Erythroblast (primary cell): ENCODE data around the gene ST3GAL3.

Source experiments
- DNase-seq, 2 experiments: peaks; one replicate each; lab custom pipeline; 2025; lab: John Stamatoyannopoulos, UW
- GATA1 ChIP-seq: IDR thresholded peaks from 2 replicates; pipeline ENCODE4 v1.6.1; 2011; ENCODE audit warnings: low read depth, mild to moderate bottlenecking, control low read depth, low read length, moderate library complexity
- POLR2A ChIP-seq: IDR thresholded peaks from 2 replicates; pipeline ENCODE4 v1.6.1; 2011; ENCODE audit warnings: mild to moderate bottlenecking, low read length

The ST3GAL3 gene

DNA sequence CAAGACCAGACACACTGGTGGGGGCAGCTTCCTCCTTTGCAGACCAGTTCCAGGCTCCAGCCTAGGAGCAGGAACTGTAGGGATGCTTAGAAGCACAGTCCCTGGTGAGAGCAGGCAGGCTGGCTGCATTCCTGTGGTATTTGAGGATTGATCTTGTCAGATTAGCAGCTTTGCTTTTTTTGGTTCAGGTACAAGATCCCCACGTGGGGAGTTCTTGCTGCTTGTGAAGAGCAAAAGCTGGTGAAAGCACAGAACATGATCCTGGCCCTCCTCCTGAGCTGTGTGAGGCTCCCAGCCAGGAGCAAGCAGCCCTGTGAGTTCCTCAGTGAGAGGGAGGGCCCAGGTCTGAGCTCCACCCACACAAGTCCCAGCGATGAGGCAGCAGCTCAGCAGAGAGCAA lies 151.0 kb downstream of the ST3GAL3 start:
- TF ChIP-seq POLR2A, result no peak
- TF ChIP-seq GATA1, result no peak
- peak in 1 of 2 experiments; percentile 21 for DNase-seq

DNA sequence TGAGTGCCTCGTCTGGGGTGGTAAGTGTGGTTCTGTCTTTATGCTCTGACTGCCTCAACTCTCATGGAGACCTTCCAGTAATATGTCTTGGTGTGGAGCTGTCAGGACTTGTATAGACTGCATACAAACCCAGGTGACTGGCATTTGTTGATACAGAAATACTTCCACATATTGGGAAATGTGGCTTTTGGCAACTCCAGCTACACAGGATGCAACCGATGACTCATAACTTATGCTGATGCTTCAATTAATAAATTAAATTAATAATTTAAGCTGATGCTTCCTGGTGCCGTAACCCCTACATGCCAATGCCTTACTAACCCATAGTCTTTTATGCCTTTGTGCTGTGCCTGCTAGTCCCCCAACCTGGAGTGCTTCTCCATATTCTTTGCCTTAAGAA lies 154.0 kb downstream of the ST3GAL3 start:
- TF ChIP-seq GATA1 (no peak), POLR2A (no peak)
- DNase-seq, result no peak

DNA sequence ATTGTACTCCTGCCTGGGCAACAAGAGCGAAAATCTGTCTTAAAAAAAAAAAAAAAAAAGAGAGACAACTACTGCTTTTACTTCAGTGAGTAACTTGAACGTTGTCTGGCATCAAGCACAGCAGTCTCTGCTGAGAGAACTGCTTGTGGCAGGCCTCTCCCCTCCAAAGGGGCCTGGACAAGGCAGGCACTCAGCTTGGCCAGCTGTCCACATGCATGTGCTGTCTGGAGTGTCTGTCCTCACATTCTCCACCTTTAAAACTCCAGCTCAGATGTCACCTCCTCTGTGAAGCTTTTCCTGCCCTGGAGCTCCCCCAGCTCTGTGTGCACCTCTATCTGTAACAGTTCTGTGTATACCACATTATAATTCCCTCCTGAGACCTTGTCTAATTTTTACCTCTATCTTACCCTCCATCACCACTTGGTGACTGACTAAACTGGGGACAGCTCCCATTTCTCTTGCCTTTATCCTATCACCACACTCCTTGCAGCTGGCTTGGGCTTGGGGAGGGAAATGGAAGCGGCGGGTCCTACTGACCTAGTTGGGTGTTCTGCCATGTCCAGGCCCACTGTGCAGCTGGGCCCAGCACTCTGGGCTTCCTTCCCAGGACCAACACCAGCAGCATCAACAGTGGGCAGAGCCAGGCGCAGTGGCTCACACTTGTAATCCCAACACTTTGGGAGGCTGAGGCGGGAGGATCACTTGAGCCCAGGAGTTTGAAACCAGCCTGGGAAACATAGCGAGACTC lies 154.8 kb downstream of the ST3GAL3 start:
- no peak for TF ChIP-seq POLR2A
- TF ChIP-seq GATA1, result no peak
- no peak for DNase-seq

DNA sequence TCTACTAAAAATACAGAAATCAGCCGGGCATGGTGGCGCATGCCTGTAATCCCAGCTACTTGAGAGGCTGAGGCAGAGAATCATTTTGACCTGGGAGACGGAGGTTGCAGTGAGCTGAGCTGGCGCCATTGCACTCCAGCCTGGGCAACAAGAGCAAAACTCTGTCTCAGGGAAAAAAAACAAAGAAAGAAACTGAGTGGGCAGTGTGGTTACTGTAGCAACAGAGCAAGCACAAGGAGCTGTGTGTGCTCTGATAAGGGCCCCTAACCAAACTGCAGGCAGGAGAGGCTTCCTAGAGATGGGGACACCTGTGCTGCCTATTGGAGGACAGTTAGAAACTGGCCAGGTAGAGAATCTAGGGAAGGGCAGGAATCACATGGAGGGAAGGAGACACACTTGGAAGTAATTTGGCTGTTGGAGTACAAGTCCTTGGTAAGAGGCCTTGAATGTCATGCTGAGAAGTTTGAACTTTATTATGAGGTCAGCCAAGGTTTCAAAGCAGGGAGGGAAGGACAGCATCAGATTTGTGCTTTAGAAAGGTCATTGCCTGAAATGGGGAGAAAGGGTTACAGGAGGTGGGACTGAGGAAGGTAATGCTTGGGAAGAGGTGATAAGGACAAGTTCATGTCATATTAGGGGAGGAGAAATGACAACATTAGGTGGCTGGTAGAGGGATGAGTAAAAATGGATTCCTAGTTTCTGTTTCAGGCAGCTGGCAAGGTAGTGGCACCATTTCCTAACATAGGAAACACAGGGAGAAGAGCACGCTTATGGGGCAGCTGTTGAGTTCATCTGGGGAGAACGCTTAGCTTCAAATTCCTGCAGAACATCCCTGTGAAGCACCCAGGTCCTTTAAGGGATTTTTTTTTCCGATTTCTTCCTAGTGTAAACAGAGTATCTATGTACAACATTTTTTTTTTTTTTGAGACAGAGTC lies 157.0 kb downstream of the ST3GAL3 start:
- peak; percentile 48 to 64 for DNase-seq
- no peak for TF ChIP-seq POLR2A
- no peak for TF ChIP-seq GATA1

DNA sequence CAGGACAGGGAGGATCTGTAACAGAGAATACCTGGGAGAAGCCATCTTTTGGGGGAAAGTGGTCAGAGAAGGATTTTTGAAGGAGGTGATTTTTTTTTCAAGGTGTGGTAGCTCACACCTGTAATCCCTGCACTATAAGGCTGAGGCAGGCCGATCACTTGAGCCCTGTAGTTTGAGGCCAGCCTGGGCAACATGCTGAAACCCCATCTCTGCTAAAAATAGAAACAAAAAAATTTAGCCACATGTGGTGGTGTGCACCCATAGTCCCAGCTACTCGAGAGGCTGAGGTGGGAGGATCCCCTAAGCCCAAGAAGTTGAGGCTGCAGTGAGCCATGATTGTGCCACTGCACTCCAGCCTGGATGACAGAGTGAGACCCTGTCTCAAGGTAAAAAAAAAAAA lies 158.9 kb downstream of the ST3GAL3 start:
- no peak for DNase-seq
- TF ChIP-seq GATA1 (no peak), POLR2A (no peak)

DNA sequence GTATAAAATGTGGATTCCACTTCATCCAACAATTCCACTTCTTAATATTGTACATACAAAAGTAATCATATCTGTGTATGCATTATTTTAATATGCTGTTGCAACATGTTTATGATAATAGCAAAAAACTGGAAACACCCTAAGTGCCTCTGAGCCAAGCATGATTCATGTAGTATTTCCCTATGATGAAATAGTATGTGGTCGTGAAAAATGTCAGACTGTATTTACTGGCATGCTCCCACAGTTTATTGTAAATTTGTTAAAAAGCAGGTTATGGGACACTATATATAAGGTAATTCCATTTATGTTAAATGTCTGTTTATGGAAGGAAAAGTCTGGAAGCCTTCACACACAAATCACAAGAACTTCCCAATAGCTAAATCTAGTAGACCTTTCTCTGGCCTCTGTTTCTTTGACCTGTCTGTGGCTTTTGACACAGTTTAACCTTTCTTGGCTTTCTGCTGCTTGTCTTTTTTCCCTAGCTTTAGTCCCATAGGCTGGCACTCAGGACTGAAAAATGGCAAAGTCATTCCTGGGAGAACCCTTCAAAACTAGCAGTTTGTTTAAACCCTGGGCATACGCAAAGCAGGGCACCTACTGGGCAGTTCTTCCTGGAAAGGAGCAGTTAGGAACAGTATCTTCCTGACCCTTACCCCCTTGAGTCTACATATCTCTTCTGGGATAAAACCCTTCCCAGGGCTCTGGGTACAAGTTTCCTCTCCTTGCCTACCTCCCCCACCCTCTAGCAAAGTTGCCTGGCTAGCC lies 160.8 kb downstream of the ST3GAL3 start:
- peak; percentile 15 to 73 for DNase-seq
- TF ChIP-seq GATA1 (no peak), POLR2A (no peak)

DNA sequence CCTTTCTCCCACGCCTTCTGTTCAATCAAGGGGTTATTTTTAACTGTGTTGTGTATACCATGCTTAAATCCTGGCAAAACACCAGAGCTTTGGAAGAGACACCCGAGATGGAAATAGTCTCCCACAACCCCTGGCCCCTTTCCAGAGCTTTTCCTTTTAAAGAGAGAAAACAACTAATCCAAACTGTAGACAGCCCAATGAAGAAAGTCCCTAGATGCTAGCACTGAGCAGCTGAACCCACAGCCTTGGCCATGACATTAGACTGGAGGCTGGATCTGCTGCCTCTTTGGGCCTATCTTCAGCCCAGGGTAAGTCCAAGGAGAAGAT lies 161.4 kb downstream of the ST3GAL3 start:
- TF ChIP-seq POLR2A, result no peak
- no peak for TF ChIP-seq GATA1
- DNase-seq, result no peak

DNA sequence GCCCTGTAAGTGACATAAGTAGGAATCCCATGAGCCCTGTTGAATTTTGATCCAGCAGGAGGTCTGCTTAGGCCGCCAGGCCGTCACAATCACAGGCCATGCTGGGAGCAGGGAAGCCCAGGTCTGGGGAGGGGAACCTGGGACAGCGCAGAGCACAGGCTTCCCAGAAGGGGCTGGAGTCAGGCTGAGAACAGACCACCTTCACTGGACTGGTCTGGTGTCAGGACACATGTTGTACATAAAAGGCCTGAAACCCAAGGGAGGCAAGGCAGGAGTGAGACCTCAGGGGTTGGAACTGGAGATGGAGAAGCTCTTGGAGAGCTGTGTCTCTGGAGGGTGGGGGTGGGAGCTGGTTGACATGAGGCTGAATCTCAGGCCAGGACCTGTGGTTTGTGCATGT lies 163.0 kb downstream of the ST3GAL3 start:
- DNase-seq, result no peak
- TF ChIP-seq POLR2A (no peak), GATA1 (no peak)

DNA sequence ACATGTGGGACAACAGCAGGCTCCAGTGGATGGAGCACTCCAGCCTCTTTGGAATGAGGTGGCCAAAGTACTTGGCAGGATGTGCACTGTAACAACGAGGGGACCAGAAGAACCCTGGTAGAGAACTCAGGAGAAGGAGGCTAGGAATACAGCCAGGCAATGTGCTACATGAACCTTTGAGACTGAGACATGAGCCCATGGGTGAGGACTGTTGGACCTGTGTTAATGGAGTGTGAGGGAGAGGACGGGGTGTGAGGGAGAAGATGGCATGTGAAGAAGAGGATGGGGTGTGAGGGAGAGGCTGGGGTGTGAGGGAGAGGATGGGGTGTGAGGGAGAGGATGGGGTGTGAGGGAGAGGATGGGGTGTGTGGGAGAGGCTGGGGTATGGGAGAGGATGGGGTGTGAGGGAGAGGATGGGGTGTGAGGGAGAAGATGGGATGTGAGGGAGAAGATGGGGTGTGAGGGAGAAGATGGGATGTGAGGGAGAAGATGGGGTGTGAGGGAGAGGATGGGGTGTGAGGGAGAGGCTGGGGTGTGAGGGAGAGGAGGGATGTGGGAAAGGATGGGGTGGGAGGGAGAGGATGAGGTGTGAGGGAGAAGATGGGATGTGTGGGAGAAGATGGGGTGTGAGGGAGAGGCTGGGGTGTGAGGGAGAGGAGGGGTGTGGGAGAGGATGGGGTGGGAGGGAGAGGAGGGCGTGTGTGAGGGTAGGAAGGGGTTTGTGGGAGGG lies 164.0 kb downstream of the ST3GAL3 start:
- no peak for TF ChIP-seq POLR2A
- no peak for TF ChIP-seq GATA1

DNA sequence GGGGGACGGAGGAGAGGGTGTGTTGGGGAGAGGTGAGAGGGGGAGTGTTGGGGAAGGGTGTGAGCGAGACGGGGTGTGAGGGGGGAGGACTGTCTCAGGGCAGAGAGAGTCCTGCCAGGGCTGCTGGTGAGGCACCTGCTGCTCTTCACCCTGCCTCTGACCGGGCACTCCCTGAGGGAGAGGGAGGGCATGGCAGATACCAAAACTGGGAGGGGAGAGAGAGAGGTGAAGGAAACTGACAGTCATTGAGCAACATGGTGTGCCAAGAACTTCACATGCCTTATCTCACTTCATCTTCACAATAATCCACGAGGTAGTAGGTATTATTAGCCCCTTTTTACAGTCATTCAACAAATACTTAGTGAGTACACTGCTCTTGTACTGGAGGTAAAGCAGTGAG lies 164.9 kb downstream of the ST3GAL3 start:
- no peak for DNase-seq
- TF ChIP-seq POLR2A (no peak), GATA1 (no peak)

More for the DNA sequence above, 164.0 kb downstream of the ST3GAL3 start:
- DNase-seq, result no peak

DNA sequence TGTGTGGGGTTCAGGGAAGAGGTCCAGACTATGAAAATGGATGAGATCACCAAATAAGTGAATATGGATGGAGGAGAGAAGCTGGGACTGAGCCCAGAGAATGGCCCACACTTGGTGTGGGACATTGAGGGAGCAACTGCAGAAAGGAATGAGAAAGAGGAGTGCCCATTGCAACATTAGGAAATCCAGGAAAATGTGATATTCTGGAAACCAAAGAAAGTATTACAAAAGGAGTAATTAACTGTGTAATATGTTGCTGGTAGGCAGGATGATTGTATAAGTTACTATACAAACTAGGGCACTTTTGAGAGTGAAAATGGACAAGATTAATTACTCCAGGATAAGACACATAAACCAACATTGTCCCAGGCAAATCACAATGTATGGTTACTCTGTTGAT lies 166.5 kb downstream of the ST3GAL3 start:
- no peak for DNase-seq
- TF ChIP-seq GATA1, result no peak
- TF ChIP-seq POLR2A, result no peak

DNA sequence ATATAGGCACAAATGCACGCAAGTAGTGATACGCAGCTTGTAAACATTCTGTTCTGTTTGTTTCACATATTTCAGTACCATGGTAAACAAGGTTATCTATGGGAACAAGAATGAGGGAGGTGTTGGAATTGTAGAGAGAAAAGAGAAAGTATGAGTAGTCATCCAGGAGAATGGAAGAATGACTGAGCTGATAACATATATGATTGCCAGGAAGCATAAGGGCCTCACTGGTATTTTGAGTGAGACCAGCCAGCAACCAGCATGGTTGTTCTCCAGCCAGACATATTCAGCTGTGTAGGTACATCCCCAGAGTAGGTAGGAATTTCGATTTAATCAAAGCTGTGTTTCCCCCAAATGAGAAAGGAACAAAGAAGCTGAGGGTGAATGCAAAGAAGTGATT lies 167.4 kb downstream of the ST3GAL3 start:
- no peak for DNase-seq
- TF ChIP-seq GATA1, result no peak
- TF ChIP-seq POLR2A, result no peak

DNA sequence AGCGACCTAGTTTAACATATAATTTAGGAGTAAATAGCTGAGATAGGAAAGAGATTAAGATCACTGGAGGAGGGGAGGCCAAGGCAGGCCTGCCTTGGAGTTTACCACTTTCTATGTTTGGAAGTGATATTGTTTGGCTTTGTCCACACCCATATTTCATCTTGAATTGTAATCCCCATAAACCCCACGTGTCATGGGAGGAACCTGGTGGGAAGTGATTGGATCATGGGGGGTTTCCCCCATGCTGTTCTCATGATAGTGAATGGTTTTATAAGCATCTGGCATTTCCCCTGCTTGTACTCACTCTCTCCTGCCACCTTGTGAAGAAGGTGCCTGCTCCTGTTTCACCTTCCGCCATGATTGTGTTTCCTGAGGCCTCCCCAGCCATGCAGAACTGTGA lies 168.0 kb downstream of the ST3GAL3 start:
- no peak for DNase-seq
- TF ChIP-seq POLR2A (no peak), GATA1 (no peak)

DNA sequence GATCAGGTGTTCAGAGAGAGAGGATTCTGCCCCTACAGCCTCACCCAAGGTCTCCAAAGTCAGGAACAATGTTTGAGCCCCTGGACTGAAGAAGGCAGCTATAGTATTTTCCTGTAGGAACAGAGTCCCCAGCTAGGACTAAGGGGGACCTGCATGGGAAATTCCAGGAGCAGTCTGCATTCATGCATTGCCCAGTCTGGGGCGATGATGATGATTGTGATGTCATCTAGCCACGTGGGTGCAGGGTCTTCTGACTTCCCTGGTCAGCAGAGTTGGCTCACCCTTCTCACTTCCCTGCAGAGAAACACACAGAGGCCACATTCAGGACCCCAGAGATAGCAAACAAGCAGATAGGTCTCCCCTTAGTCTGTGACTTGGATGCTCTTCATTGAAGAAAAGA lies 169.8 kb downstream of the ST3GAL3 start:
- no peak for TF ChIP-seq POLR2A
- no peak for TF ChIP-seq GATA1
- DNase-seq, result no peak
